ENCODE results near the gene PITPNC1. TPM values are rescaled to one million over a fixed set of nuclear protein-coding genes. Genes with fewer than 3 reads are reported as not detected.

Gene PITPNC1
- total and polyA plus RNA-seq, 2 donors (not counting 3 experiments of a cell fraction or from before 2014, with no cell fraction given) = 2.4 to 9.6 TPM

DNA sequence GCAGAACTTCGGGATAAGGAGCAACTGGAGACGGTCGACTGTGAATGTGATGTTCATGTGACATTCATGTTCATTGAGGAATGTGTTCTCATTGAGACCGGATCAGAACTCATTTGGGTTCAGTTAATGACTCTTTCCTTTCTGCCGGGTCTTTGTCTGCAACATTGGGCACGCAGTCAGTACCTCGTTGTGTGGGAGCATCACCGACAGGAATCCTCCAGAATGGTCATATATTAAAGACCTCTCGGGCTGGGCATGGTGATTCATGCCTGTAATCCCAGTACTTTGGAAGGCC, 144.6 kb downstream of the PITPNC1 start:
- no peak for DNase-seq (ENCODE audit: low read depth, low spot score)
- no peak overlapping the region for H3K27ac ChIP-seq (ENCODE audit: insufficient read depth, low read depth, low read length)
- intact Hi-C loops (cut with micrococcal nuclease) = no loop called here
- CTCF ChIA-PET = no interaction called here
- no peak overlapping the region for H3K9ac ChIP-seq (replicated peaks; ENCODE audit: extremely low read depth, insufficient read depth, low read length)
- no peaks in the 10 kb centered on the region for H3K27me3 ChIP-seq (ENCODE audit: control insufficient read depth in 2 of 2, insufficient read depth in 2 of 2, low read length in 2 of 2)
- FAIRE-seq = no peak
- no peak for TF ChIP-seq JUN (IDR thresholded peaks at IDR 0.05; ENCODE audit: borderline replicate concordance, insufficient read depth, insufficient read length, low read depth)
- no peak for TF ChIP-seq POLR2A (IDR thresholded peaks at IDR 0.05; ENCODE audit: low read depth, low read length)
- TF ChIP-seq CTCF (IDR thresholded peaks at IDR 0.05; ENCODE audit: extremely low read depth in 1 of 2, insufficient read depth in 1 of 2, low read depth in 1 of 2, low read length in 2 of 2) = no peak
- TF ChIP-seq FOS (IDR thresholded peaks at IDR 0.05; ENCODE audit: borderline replicate concordance, insufficient read depth, low read length) = no peak
- TF ChIP-seq GATA2 (IDR thresholded peaks at IDR 0.05; ENCODE audit: insufficient read depth, insufficient read length, low read depth, low read length) = no peak
- no peak for TF ChIP-seq EZH2 (IDR thresholded peaks at IDR 0.05; ENCODE audit: borderline replicate concordance, low read depth, low read length, severe bottlenecking)
- no peak for TF ChIP-seq POLR2AphosphoS5 (IDR thresholded peaks at IDR 0.05; ENCODE audit: insufficient read depth, low read depth, low read length)
- TF ChIP-seq, protein P1, sequence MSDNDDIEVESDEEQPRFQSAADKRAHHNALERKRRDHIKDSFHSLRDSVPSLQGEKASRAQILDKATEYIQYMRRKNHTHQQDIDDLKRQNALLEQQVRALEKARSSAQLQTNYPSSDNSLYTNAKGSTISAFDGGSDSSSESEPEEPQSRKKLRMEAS (IDR thresholded peaks at IDR 0.05; ENCODE audit: insufficient read depth, insufficient read length) = no peak
- TF ChIP-seq MYC (IDR thresholded peaks at IDR 0.05; ENCODE audit: low read depth, low read length) = no peak
- no peaks in the 10 kb centered on the region for H3K36me3 ChIP-seq (ENCODE audit: control insufficient read depth in 2 of 2, extremely low read depth in 1 of 2, insufficient read depth in 2 of 2, low read length in 2 of 2)
- dilution Hi-C loops (cut with MboI; ENCODE audit: extremely low pct_ligation_motif_present, low sequenced_read_pairs) = no loop called here
- POLR2A ChIA-PET = no interaction called here
- no peaks in the 10 kb centered on the region for H4K20me1 ChIP-seq (replicated peaks; ENCODE audit: control insufficient read depth, extremely low read depth, insufficient read depth, low read length)
- H3K79me2 ChIP-seq (ENCODE audit: control insufficient read depth, insufficient read depth, low read length) = no peaks in the 10 kb centered on the region
- H3K9me3 ChIP-seq (replicated peaks; ENCODE audit: control insufficient read depth, insufficient read depth, low read length) = no peaks in the 10 kb centered on the region
- no peak overlapping the region for H3K4me2 ChIP-seq (ENCODE audit: insufficient read depth, low read length)
- no peaks in the 10 kb centered on the region for H3K4me1 ChIP-seq (ENCODE audit: control insufficient read depth, extremely low read depth, insufficient read depth, low read length)
- no peaks in the 10 kb centered on the region for H3K9me1 ChIP-seq (replicated peaks; ENCODE audit: control insufficient read depth, extremely low read depth, insufficient read depth, low read length)
- no peak overlapping the region for H2AFZ ChIP-seq (ENCODE audit: low read depth, low read length)
- no peak overlapping the region for H3K4me3 ChIP-seq (replicated peaks in 1 of 3; ENCODE audit: insufficient read depth in 1 of 3, low read depth in 1 of 3, low read length in 3 of 3)
- BruUV-seq (replicated peaks) = no TSS peak

Measured in endothelial cell of umbilical vein (primary cell).